CD4-positive, alpha-beta memory T cell (primary cell): ENCODE results near the gene EIPR1. TPM values are rescaled to one million over a fixed set of nuclear protein-coding genes. Genes with fewer than 3 reads are reported as not detected.

Experiments used
- CTCF ChIA-PET: fragments of 350-600 bp; sonication (Branson Sonifier 250); formaldehyde crosslinking; loops from one replicate; lab custom pipeline; 2021; ENCODE audit warnings: inconsistent platforms; ENCODE audit not compliant: partially characterized antibody; lab: Charles Lee
- POLR2A ChIA-PET: fragments of 350-600 bp; sonication (Branson Sonifier 250); formaldehyde crosslinking; loops from one replicate; lab custom pipeline; 2021; ENCODE audit not compliant: partially characterized antibody; lab: Charles Lee
- DNase-seq, 5 donors: peaks; one replicate each; pipeline versions ENCODE4 v3.0.0 to v3.0.0-alpha.2; 2020 to 2022; ENCODE audit warnings: mixed read lengths in 1 of 5
- H3K27ac ChIP-seq: one replicate; pipeline ENCODE4 v1.7.0; 2013; ENCODE audit warnings: low read depth, low read length
- H3K27me3 ChIP-seq: 2 replicates; pipeline ENCODE4 v1.7.0; 2013; ENCODE audit warnings: mild to moderate bottlenecking, low read length, moderate library complexity; ENCODE audit not compliant: insufficient read depth
- H3K36me3 ChIP-seq: 2 replicates; pipeline ENCODE4 v1.7.0; 2013; ENCODE audit warnings: mild to moderate bottlenecking, low read length, moderate library complexity; ENCODE audit not compliant: insufficient read depth
- H3K4me1 ChIP-seq: 2 replicates; pipeline ENCODE4 v1.7.0; 2013; ENCODE audit warnings: mild to moderate bottlenecking, low read length, moderate library complexity; ENCODE audit not compliant: insufficient read depth
- H3K4me3 ChIP-seq, 2 donors: one replicate each; pipeline ENCODE4 v1.7.0; 2013; ENCODE audit warnings: low read length in 2 of 2, mild to moderate bottlenecking in 1 of 2
- H3K9me3 ChIP-seq, 2 donors: one replicate each; pipeline ENCODE4 v1.7.0; 2013; ENCODE audit warnings: low read length in 2 of 2, control low read depth in 1 of 2; ENCODE audit not compliant: control insufficient read depth in 1 of 2
- H3K27ac Mint-ChIP-seq, 7 donors: one replicate each; pipeline ENCODE4 v1.8.0; 2020 to 2021; ENCODE audit warnings: mixed read lengths in 7 of 7, mild to moderate bottlenecking in 6 of 7, inconsistent platforms in 3 of 7, moderate library complexity in 3 of 7
- H3K27me3 Mint-ChIP-seq, 2 donors: one replicate each; pipeline ENCODE4 v1.8.0; 2020 to 2021; ENCODE audit warnings: mixed read lengths in 2 of 2
- H3K36me3 Mint-ChIP-seq, 2 donors: one replicate each; pipeline ENCODE4 v1.8.0; 2020 to 2021; ENCODE audit warnings: mixed read lengths in 2 of 2, inconsistent platforms in 1 of 2, mild to moderate bottlenecking in 1 of 2
- H3K4me1 Mint-ChIP-seq, 4 donors: one replicate each; pipeline ENCODE4 v1.8.0; 2020 to 2021; ENCODE audit warnings: mixed read lengths in 4 of 4, mild to moderate bottlenecking in 1 of 4
- H3K4me3 Mint-ChIP-seq, 8 donors: one replicate each; pipeline ENCODE4 v1.8.0; 2020 to 2021; ENCODE audit warnings: mixed read lengths in 8 of 8, mild to moderate bottlenecking in 7 of 8, moderate library complexity in 6 of 8, inconsistent platforms in 3 of 8
- H3K9me3 Mint-ChIP-seq, 8 donors: one replicate each; pipeline ENCODE4 v1.8.0; 2020 to 2021; ENCODE audit warnings: mixed read lengths in 8 of 8, mild to moderate bottlenecking in 5 of 8, inconsistent platforms in 3 of 8, moderate library complexity in 1 of 8
- intact Hi-C: fragments of 100-400 bp; cut with micrococcal nuclease; formaldehyde crosslinking; loops from one replicate; pipeline ENCODE4 v1.15.1; 2023
- polyA plus RNA-seq, 2 donors: library from polyadenylated mRNA; unstranded; fragments of 300-500 nt; fragmentation: Illumina TruSeq; gene quantifications; one replicate each; pipeline ENCODE4 v1.2.3, GENCODE V29; 2021
- total RNA-seq, 2 experiments: library from RNA; stranded (reverse); gene quantifications; one replicate each; pipeline ENCODE4 v1.2.3, GENCODE V29; 2021

Gene EIPR1
- total and polyA plus RNA-seq, 4 experiments from 2014 or later = 18.2 to 48.0 (median 26.2) TPM

- Mint-ChIP-seq H3K27ac (no peak overlapping the region), H3K4me1 (peaks cover 2 to 12% (median 6%) of the 10 kb centered on the region in 4 donors), H3K9me3 (peaks cover 0 to 3% (median 0%) of the 10 kb centered on the region in 8 donors), H3K4me3 (no peak overlapping the region), H3K27me3 (no peaks in the 10 kb centered on the region), H3K36me3 (peaks cover 26 to 35% of the 10 kb centered on the region in 2 donors)
- DNase-seq = no peak
- Histone ChIP-seq H3K36me3 (peaks cover 4% of the 10 kb centered on the region), H3K4me1 (no peaks in the 10 kb centered on the region), H3K27ac (no peak overlapping the region), H3K4me3 (no peak overlapping the region), H3K9me3 (no peaks in the 10 kb centered on the region), H3K27me3 (no peaks in the 10 kb centered on the region)
- ChIA-PET CTCF (interaction anchor here (0.9 kb wide), 1 partner anchor 18 kb away, joined by 3 read pairs; no protein-coding TSS in a partner anchor), POLR2A (no interaction called here)
- intact Hi-C loops = no loop called here
Observed at GRCh38 chr2:3320910-3321605, 56.6 kb downstream of the EIPR1 start.

GRCh38 chr2:3319745-3320566 is 57.7 kb downstream of the EIPR1 start:
- Histone ChIP-seq H3K36me3 (peaks cover 4% of the 10 kb centered on the region), H3K27me3 (no peaks in the 10 kb centered on the region), H3K4me3 (no peak overlapping the region), H3K9me3 (no peaks in the 10 kb centered on the region), H3K27ac (no peak overlapping the region), H3K4me1 (no peaks in the 10 kb centered on the region)
- Mint-ChIP-seq H3K4me3 (no peak overlapping the region), H3K36me3 (peaks cover 26 to 35% of the 10 kb centered on the region in 2 donors), H3K4me1 (peaks cover 2 to 12% (median 6%) of the 10 kb centered on the region in 4 donors), H3K9me3 (peaks cover 0 to 3% (median 0%) of the 10 kb centered on the region in 8 donors), H3K27ac (no peak overlapping the region), H3K27me3 (no peaks in the 10 kb centered on the region)
- ChIA-PET CTCF (no interaction called here), POLR2A (no interaction called here)
- intact Hi-C loops = no loop called here
- DNase-seq = no peak

- ChIA-PET POLR2A (no interaction called here), CTCF (no interaction called here)
- Histone ChIP-seq H3K36me3 (peaks cover 4% of the 10 kb centered on the region), H3K27me3 (no peaks in the 10 kb centered on the region), H3K4me3 (no peak overlapping the region), H3K27ac (no peak overlapping the region), H3K9me3 (no peaks in the 10 kb centered on the region), H3K4me1 (no peaks in the 10 kb centered on the region)
- intact Hi-C loops = no loop called here
- Mint-ChIP-seq H3K4me3 (no peak overlapping the region), H3K27ac (no peak overlapping the region), H3K27me3 (no peaks in the 10 kb centered on the region), H3K36me3 (peaks cover 26 to 35% of the 10 kb centered on the region in 2 donors), H3K9me3 (peaks cover 0 to 3% (median 0%) of the 10 kb centered on the region in 8 donors), H3K4me1 (peaks cover 2 to 14% (median 9%) of the 10 kb centered on the region in 4 donors)
- no peak for DNase-seq
Observed at GRCh38 chr2:3319134-3319533, 58.5 kb downstream of the EIPR1 start.

- Histone ChIP-seq H3K27me3 (no peaks in the 10 kb centered on the region), H3K9me3 (no peaks in the 10 kb centered on the region), H3K4me1 (peaks cover 5% of the 10 kb centered on the region), H3K36me3 (peaks cover 4% of the 10 kb centered on the region), H3K27ac (no peak overlapping the region), H3K4me3 (no peak overlapping the region)
- peaks cover 0 to 3% (median 0%) of the 10 kb centered on the region in 8 donors for H3K9me3 Mint-ChIP-seq
- no peak overlapping the region for H3K4me3 Mint-ChIP-seq
- no peaks in the 10 kb centered on the region for H3K27me3 Mint-ChIP-seq
- peaks cover 7 to 23% (median 15%) of the 10 kb centered on the region in 4 donors for H3K4me1 Mint-ChIP-seq
- DNase-seq = no peak
- no peak overlapping the region for H3K27ac Mint-ChIP-seq
- CTCF ChIA-PET = no interaction called here
- intact Hi-C loops = no loop called here
- POLR2A ChIA-PET = no interaction called here
- peaks cover 23 to 28% of the 10 kb centered on the region in 2 donors for H3K36me3 Mint-ChIP-seq
Observed at GRCh38 chr2:3317871-3318590, 59.6 kb downstream of the EIPR1 start.

- ChIA-PET POLR2A (no interaction called here), CTCF (no interaction called here)
- H3K9me3 Mint-ChIP-seq = peaks cover 0 to 3% (median 0%) of the 10 kb centered on the region in 8 donors
- no peaks in the 10 kb centered on the region for H3K27me3 Mint-ChIP-seq
- no peaks in the 10 kb centered on the region for H3K9me3 ChIP-seq
- H3K4me1 ChIP-seq = peaks cover 12% of the 10 kb centered on the region
- no peak overlapping the region for H3K4me3 ChIP-seq
- H3K27ac ChIP-seq = no peak overlapping the region
- peaks cover 23 to 33% of the 10 kb centered on the region in 2 donors for H3K36me3 Mint-ChIP-seq
- no peaks in the 10 kb centered on the region for H3K27me3 ChIP-seq
- H3K4me1 Mint-ChIP-seq = peaks cover 15 to 30% (median 23%) of the 10 kb centered on the region in 4 donors
- intact Hi-C loops = no loop called here
- H3K36me3 ChIP-seq = peaks cover 4% of the 10 kb centered on the region
- no peak overlapping the region for H3K27ac Mint-ChIP-seq
- no peak overlapping the region for H3K4me3 Mint-ChIP-seq
- DNase-seq = no peak
Observed at GRCh38 chr2:3317277-3317685, 60.3 kb downstream of the EIPR1 start.

GRCh38 chr2:3316456-3317276 is 61.0 kb downstream of the EIPR1 start:
- DNase-seq = no peak
- Mint-ChIP-seq H3K27me3 (no peaks in the 10 kb centered on the region), H3K36me3 (peaks cover 20 to 33% of the 10 kb centered on the region in 2 donors), H3K4me3 (no peak overlapping the region), H3K4me1 (peaks cover 15 to 34% (median 24%) of the 10 kb centered on the region in 4 donors), H3K9me3 (peaks cover 0 to 3% (median 0%) of the 10 kb centered on the region in 8 donors), H3K27ac (peak overlapping the region in 1 of 7 donors; percentile 23)
- POLR2A ChIA-PET = no interaction called here
- no peaks in the 10 kb centered on the region for H3K27me3 ChIP-seq
- no peak overlapping the region for H3K27ac ChIP-seq
- peaks cover 17% of the 10 kb centered on the region for H3K4me1 ChIP-seq
- CTCF ChIA-PET = no interaction called here
- intact Hi-C loops = no loop called here
- no peaks in the 10 kb centered on the region for H3K9me3 ChIP-seq
- no peak overlapping the region for H3K4me3 ChIP-seq
- peaks cover 4% of the 10 kb centered on the region for H3K36me3 ChIP-seq
